Liver (tissue), 3 donors: ENCODE results near the gene EIPR1.

Experiments used
- SP1 ChIP-seq: IDR thresholded peaks from 2 replicates; pipeline ENCODE4 v1.6.1; 2018; ENCODE audit warnings: antibody characterized with exemption, mild to moderate bottlenecking
- TAF1 ChIP-seq: conservative IDR thresholded peaks from 2 replicates; pipeline ENCODE4 v1.6.1; 2016; ENCODE audit warnings: antibody characterized with exemption, mild to moderate bottlenecking
- TF ChIP-seq, protein P1 (sequence below): fragments of 150-350 bp; IDR thresholded peaks from 2 replicates; pipeline ENCODE4 v1.5.1; 2017; ENCODE audit warnings: improper control_type of control experiment, low read depth, low read length; ENCODE audit not compliant: missing input control
- TF ChIP-seq, protein P2 (sequence below): IDR thresholded peaks from 2 replicates; pipeline ENCODE4 v1.6.1; 2016; ENCODE audit warnings: antibody characterized with exemption
- TF ChIP-seq, protein P3 (sequence below): IDR thresholded peaks from 2 replicates; pipeline ENCODE4 v1.6.1; 2016; ENCODE audit warnings: antibody characterized with exemption, mild to moderate bottlenecking
- donor health status: healthy.
- donor health status: healthy.

DNA sequence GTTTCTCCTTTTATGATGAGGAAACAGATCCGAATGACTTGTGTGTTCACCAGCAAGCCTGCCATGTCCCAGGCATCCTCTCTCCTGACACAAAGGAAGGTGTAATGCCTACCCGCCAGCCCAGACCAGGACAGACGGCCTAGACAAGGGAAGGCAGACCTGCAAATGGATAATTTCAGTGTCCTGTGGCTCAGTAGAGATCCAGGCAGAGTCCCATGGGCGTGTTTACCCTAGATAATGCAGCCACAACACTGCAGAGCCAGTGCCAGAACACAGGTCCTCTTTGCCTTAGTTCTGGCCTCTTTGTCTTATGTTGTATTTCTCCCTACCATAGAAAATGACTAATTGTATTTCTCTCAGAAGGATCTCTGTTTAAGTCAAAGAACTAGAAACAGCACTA, 14.6 kb upstream of the EIPR1 start:
- TF ChIP-seq, protein P1, sequence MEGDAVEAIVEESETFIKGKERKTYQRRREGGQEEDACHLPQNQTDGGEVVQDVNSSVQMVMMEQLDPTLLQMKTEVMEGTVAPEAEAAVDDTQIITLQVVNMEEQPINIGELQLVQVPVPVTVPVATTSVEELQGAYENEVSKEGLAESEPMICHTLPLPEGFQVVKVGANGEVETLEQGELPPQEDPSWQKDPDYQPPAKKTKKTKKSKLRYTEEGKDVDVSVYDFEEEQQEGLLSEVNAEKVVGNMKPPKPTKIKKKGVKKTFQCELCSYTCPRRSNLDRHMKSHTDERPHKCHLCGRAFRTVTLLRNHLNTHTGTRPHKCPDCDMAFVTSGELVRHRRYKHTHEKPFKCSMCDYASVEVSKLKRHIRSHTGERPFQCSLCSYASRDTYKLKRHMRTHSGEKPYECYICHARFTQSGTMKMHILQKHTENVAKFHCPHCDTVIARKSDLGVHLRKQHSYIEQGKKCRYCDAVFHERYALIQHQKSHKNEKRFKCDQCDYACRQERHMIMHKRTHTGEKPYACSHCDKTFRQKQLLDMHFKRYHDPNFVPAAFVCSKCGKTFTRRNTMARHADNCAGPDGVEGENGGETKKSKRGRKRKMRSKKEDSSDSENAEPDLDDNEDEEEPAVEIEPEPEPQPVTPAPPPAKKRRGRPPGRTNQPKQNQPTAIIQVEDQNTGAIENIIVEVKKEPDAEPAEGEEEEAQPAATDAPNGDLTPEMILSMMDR: no peak
- TF ChIP-seq, protein P2, sequence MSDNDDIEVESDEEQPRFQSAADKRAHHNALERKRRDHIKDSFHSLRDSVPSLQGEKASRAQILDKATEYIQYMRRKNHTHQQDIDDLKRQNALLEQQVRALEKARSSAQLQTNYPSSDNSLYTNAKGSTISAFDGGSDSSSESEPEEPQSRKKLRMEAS: no peak
- TF ChIP-seq TAF1: no peak
- TF ChIP-seq SP1: no peak
- TF ChIP-seq, protein P3, sequence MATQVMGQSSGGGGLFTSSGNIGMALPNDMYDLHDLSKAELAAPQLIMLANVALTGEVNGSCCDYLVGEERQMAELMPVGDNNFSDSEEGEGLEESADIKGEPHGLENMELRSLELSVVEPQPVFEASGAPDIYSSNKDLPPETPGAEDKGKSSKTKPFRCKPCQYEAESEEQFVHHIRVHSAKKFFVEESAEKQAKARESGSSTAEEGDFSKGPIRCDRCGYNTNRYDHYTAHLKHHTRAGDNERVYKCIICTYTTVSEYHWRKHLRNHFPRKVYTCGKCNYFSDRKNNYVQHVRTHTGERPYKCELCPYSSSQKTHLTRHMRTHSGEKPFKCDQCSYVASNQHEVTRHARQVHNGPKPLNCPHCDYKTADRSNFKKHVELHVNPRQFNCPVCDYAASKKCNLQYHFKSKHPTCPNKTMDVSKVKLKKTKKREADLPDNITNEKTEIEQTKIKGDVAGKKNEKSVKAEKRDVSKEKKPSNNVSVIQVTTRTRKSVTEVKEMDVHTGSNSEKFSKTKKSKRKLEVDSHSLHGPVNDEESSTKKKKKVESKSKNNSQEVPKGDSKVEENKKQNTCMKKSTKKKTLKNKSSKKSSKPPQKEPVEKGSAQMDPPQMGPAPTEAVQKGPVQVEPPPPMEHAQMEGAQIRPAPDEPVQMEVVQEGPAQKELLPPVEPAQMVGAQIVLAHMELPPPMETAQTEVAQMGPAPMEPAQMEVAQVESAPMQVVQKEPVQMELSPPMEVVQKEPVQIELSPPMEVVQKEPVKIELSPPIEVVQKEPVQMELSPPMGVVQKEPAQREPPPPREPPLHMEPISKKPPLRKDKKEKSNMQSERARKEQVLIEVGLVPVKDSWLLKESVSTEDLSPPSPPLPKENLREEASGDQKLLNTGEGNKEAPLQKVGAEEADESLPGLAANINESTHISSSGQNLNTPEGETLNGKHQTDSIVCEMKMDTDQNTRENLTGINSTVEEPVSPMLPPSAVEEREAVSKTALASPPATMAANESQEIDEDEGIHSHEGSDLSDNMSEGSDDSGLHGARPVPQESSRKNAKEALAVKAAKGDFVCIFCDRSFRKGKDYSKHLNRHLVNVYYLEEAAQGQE: no peak
